Muscle layer of duodenum (tissue), 2 donors: Measurements from ENCODE around the gene IFT52.

Source experiments
- H3K27ac ChIP-seq: one replicate; pipeline ENCODE4 v1.7.0; 2013; ENCODE audit warnings: mild to moderate bottlenecking, low read length
- H3K27me3 ChIP-seq: one replicate; pipeline ENCODE4 v1.7.0; 2013; ENCODE audit warnings: low read depth, mild to moderate bottlenecking, control low read depth, low read length
- H3K36me3 ChIP-seq, 2 donors: one replicate each; pipeline ENCODE4 v1.7.0; 2013; ENCODE audit warnings: low read length in 2 of 2, control low read depth in 1 of 2, mild to moderate bottlenecking in 1 of 2; ENCODE audit not compliant: insufficient read depth in 2 of 2, control insufficient read depth in 1 of 2
- H3K4me1 ChIP-seq, 2 donors: one replicate each; pipeline ENCODE4 v1.7.0; 2013; ENCODE audit warnings: low read length in 2 of 2, mild to moderate bottlenecking in 2 of 2, control low read depth in 1 of 2, moderate library complexity in 1 of 2; ENCODE audit not compliant: insufficient read depth in 2 of 2, control insufficient read depth in 1 of 2
- H3K4me3 ChIP-seq, 2 donors: one replicate each; pipeline ENCODE4 v1.7.0; 2013; ENCODE audit warnings: low read length in 2 of 2, low read depth in 1 of 2, mild to moderate bottlenecking in 1 of 2
- H3K9me3 ChIP-seq, 2 donors: one replicate each; pipeline ENCODE4 v1.7.0; 2013; ENCODE audit warnings: low read length in 2 of 2, control low read depth in 1 of 2, mild to moderate bottlenecking in 1 of 2; ENCODE audit not compliant: control insufficient read depth in 1 of 2
- donor health status: healthy.

Gene IFT52

GRCh38 chr20:43554369-43554768, 36.4 kb upstream of the IFT52 start:
- Histone ChIP-seq H3K4me1 (no peaks in the 10 kb centered on the region), H3K36me3 (no peaks in the 10 kb centered on the region), H3K4me3 (no peak overlapping the region), H3K9me3 (no peaks in the 10 kb centered on the region), H3K27ac (no peak overlapping the region), H3K27me3 (no peaks in the 10 kb centered on the region)

GRCh38 chr20:43558412-43559146, 32.2 kb upstream of the IFT52 start, which contains the start of gene SGK2:
SGK2 (plus strand) TSS chr20:43559027; CDS start chr20:43566496, 7,469 bp downstream.
- Histone ChIP-seq H3K27me3 (no peaks in the 10 kb centered on the region), H3K9me3 (no peaks in the 10 kb centered on the region), H3K36me3 (no peaks in the 10 kb centered on the region), H3K27ac (peak within 1 kb of the TSS; percentile 72), H3K4me3 (peak within 1 kb of the TSS in 1 of 2 donors; percentile 27), H3K4me1 (no peaks in the 10 kb centered on the region)

- Histone ChIP-seq H3K36me3 (no peaks in the 10 kb centered on the region), H3K4me1 (no peaks in the 10 kb centered on the region), H3K27ac (peak overlapping the region; percentile 72), H3K27me3 (no peaks in the 10 kb centered on the region), H3K4me3 (peak overlapping the region in 1 of 2 donors; percentile 27), H3K9me3 (no peaks in the 10 kb centered on the region)
Observed at GRCh38 chr20:43559147-43559987, 31.4 kb upstream of the IFT52 start.

GRCh38 chr20:43560974-43561373, 29.8 kb upstream of the IFT52 start:
- no peak overlapping the region for H3K4me3 ChIP-seq
- no peaks in the 10 kb centered on the region for H3K4me1 ChIP-seq
- H3K36me3 ChIP-seq, result no peaks in the 10 kb centered on the region
- H3K27ac ChIP-seq, result no peak overlapping the region
- no peaks in the 10 kb centered on the region for H3K27me3 ChIP-seq
- H3K9me3 ChIP-seq, result no peaks in the 10 kb centered on the region

- Histone ChIP-seq H3K27me3 (no peaks in the 10 kb centered on the region), H3K36me3 (no peaks in the 10 kb centered on the region), H3K27ac (no peak overlapping the region), H3K9me3 (no peaks in the 10 kb centered on the region), H3K4me1 (no peaks in the 10 kb centered on the region), H3K4me3 (no peak overlapping the region)
Observed at GRCh38 chr20:43563429-43563828, 27.3 kb upstream of the IFT52 start.

- no peak overlapping the region for H3K4me3 ChIP-seq
- no peak overlapping the region for H3K27ac ChIP-seq
Observed at GRCh38 chr20:43563991-43564390, 26.7 kb upstream of the IFT52 start.

GRCh38 chr20:43564455-43564854, 26.3 kb upstream of the IFT52 start:
- Histone ChIP-seq H3K36me3 (no peaks in the 10 kb centered on the region), H3K27ac (no peak overlapping the region), H3K27me3 (no peaks in the 10 kb centered on the region), H3K9me3 (no peaks in the 10 kb centered on the region), H3K4me1 (no peaks in the 10 kb centered on the region), H3K4me3 (no peak overlapping the region)

More at GRCh38 chr20:43563991-43564390, 26.7 kb upstream of the IFT52 start:
- Histone ChIP-seq H3K9me3 (no peaks in the 10 kb centered on the region), H3K36me3 (no peaks in the 10 kb centered on the region), H3K4me1 (no peaks in the 10 kb centered on the region), H3K27me3 (no peaks in the 10 kb centered on the region)

GRCh38 chr20:43564993-43565757, 25.6 kb upstream of the IFT52 start:
- Histone ChIP-seq H3K36me3 (no peaks in the 10 kb centered on the region), H3K27me3 (no peaks in the 10 kb centered on the region), H3K4me1 (no peaks in the 10 kb centered on the region), H3K4me3 (no peak overlapping the region), H3K9me3 (no peaks in the 10 kb centered on the region), H3K27ac (no peak overlapping the region)

GRCh38 chr20:43565758-43566104, 25.0 kb upstream of the IFT52 start:
- Histone ChIP-seq H3K9me3 (no peaks in the 10 kb centered on the region), H3K4me3 (no peak overlapping the region), H3K27ac (no peak overlapping the region), H3K27me3 (no peaks in the 10 kb centered on the region), H3K36me3 (no peaks in the 10 kb centered on the region), H3K4me1 (no peaks in the 10 kb centered on the region)

- H3K36me3 ChIP-seq, result no peaks in the 10 kb centered on the region
- H3K27ac ChIP-seq, result no peak overlapping the region
- H3K27me3 ChIP-seq, result no peaks in the 10 kb centered on the region
- H3K4me1 ChIP-seq, result no peaks in the 10 kb centered on the region
- no peaks in the 10 kb centered on the region for H3K9me3 ChIP-seq
- H3K4me3 ChIP-seq, result no peak overlapping the region
Observed at GRCh38 chr20:43567477-43567876, 23.3 kb upstream of the IFT52 start.

- no peaks in the 10 kb centered on the region for H3K36me3 ChIP-seq
- no peak overlapping the region for H3K27ac ChIP-seq
- H3K27me3 ChIP-seq, result no peaks in the 10 kb centered on the region
- H3K9me3 ChIP-seq, result no peaks in the 10 kb centered on the region
- H3K4me1 ChIP-seq, result no peaks in the 10 kb centered on the region
- H3K4me3 ChIP-seq, result no peak overlapping the region
Observed at GRCh38 chr20:43568706-43569105, 22.0 kb upstream of the IFT52 start.
